Middle frontal gyrus (tissue), 1 donor: Measurements from ENCODE around the gene PEMT.
A peak's percentile ranks its signal among the peaks of the same experiment; 100 is the strongest.

ENCODE experiments used
- DNase-seq: peaks from one replicate; pipeline ENCODE4 v3.0.0-alpha.2; 2015; ENCODE audit warnings: low spot score; ENCODE audit errors: extremely low spot score

PEMT gene

DNA sequence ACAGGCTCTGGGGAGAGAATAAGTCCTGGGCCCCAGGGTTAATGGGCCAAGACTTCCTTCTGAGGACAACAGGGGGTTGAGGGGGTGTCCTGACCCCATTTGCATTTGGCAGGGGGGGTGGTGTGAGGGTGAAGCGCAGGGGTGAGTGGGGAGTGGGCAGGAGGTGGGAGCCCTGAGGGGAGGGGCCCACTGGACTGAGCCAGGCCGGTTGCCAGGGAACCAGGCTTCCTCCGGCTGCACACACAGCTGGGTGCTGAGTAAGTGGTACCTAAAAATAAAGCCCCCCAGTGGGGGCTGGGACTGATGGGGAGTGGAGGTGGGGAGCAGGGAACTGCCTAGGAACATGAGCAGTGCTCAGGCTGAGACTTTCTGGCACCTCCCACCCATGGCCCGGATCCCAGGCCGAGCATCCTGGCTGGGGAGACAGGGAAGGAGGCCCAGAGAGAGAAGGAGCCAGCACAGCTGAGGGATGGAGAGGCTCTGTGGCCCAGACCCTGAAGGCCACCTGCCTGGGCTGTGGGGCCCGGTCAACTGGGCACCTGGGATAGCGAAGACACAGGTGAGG is 87.9 kb downstream of the PEMT start:
- DNase-seq: peak; percentile 69

DNA sequence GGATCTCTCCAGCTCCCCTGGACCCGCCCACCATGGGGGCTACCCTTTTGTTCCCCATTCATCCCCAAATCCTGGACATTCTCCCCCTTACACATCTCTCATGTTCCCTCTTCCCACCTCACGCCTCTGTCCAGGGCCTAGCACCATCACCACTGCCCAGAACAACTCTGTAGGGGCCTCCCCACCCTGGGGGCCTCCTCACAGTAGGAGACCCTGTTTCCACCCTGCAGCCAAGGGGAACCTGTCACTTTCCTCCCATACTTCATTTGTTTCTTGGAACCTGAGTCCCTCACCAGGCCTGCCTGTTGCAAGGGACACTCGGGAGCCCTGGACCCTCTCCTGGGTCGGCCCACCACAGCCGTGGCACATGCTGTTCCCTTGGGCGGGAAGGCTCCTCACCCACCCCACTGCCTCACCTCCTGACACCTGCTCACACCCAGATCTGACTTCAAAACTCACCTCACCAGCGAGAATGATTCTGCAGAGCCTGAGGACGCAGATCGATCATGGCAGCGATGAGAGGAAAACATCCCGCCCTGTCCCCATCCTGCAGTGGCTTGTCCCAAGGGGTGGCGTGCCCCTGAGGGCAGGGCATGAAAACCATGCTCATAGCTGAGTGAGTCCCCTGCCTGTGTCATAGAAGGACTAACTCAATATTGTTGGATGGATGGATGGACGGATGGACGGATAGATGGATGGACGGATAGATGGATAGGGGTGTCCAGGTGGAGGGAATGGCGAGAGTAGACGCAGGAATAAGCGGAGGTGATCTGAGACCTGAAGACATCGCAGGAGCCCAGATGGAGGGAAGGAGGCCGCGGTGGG is 88.6 kb downstream of the PEMT start:
- no peak for DNase-seq

DNA sequence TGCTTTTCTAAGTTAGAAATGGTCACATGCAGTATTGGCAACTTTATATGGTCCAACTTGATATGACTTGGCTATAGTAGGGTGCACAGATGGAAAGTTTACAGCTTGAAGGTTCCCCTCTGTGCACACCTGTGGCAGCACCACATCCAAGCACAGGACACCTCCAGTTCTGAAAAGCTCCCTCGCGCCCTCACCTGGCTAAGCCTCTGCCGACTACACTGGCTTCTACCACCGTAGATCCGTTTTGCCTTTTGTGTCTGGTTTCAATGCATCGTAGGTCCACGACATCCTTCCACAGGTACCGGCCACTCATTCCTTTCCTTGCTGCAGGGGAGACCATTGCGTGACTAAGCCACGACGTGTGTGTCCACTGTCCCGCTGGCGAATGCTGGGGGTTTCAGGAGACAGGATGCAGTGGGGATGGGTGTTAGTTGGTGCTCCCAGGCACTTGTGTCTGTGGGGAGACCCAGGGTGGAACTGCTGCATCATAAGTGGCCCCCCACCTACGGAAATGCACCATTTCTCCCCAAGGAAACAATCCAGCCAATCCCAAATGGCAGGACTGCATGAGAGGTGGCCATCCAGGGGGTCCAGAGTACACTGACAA is 90.4 kb downstream of the PEMT start:
- no peak for DNase-seq

DNA sequence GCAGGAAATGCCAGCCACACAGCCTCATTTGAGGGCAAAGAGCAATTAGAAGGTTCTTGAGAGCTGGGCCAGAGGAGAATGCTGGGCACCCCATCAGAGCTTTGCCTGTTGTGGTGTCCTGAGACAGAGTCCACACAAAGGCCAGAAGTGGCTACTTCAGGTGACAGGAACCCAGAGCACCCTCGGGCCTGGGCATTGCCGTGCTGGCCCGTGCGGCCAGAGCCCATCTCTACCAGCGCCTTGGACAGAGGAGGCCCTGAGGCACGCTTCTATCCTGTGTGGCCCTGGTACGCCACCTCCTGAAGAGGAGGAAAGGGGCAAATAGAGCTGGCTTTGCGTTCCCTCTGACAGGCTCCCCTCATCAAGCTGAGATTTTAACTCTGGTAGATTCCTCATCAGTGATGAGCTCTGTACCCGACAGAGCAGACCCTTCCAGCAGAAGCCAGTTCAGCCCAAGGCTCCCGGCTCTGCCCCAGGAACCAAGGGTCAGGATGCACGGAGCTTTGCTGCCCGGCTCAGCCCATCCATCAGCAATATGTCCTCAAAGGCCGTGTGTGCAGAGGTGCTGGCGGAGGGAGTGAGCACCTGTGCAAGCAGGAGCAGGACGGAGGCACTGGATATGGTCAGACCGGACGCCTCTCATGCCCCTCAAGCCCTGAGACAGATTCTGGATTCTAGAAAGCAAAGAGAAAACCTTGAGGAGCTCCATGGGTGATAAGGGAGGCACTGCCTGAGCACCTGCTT is 91.9 kb downstream of the PEMT start:
- no peak for DNase-seq

DNA sequence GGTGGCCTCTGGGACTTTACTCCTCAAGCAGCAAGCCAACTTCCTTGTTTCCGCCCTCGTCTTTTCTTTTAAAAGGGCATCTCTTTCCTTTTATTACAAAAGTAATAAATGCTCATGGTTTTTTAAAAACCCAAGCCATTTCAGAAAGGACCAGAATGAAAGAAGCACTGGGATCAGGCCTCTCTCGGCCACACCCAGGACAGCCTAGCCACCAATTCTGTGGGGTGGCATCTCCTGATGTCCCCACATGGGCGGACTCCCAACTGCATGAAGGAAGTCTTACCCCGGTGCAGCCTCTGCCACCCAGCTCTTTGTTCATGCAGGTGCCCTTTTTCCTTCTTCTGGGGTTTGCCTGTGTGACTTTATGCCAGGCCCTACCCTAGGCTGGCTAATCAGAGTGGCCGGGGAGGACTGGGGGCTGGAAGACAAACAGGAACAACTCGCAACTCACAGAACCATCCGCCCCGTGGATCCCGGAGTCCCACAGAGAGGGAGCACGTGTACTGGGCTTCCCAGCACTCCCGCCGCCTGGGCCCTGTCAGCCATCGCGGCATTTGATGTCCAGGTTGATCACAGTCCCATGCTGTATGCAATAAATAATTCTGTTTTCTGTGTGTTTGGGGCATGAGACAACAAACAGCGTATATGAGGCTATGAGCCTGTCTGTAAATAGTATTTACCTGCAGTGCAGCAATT is 92.8 kb downstream of the PEMT start:
- no peak for DNase-seq

DNA sequence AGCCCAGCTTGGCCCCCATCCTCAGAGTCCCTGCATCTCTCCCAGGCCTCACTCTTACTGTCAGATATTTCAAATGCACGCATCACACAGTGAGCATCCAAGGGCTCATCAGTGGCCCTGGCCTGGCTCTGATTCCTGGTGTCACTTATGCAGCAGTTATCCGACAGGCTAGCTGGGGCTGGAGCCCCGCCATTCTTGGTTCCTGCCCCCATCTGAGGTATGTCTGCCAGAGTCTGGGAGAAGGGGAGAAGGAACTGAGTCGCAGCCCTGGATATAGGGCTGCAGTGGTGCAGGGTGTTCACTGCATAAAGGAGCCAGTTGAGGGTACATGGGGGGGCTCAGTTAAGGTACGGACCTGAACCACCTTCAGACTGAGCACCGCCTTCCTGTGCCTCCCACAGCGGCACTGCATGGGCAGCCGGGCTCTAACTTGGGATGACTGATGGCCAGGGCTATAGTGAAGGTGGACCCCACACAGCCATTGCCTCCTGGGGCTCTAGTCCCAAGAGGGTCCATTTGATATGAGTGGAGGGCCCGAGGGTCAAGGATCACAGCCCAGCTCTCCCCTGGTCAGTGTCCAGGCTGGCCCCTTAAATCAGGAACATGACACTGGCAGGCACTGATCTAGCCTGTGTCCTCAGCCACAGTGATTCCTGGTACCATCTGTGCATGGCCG is 93.5 kb downstream of the PEMT start:
- DNase-seq: no peak

DNA sequence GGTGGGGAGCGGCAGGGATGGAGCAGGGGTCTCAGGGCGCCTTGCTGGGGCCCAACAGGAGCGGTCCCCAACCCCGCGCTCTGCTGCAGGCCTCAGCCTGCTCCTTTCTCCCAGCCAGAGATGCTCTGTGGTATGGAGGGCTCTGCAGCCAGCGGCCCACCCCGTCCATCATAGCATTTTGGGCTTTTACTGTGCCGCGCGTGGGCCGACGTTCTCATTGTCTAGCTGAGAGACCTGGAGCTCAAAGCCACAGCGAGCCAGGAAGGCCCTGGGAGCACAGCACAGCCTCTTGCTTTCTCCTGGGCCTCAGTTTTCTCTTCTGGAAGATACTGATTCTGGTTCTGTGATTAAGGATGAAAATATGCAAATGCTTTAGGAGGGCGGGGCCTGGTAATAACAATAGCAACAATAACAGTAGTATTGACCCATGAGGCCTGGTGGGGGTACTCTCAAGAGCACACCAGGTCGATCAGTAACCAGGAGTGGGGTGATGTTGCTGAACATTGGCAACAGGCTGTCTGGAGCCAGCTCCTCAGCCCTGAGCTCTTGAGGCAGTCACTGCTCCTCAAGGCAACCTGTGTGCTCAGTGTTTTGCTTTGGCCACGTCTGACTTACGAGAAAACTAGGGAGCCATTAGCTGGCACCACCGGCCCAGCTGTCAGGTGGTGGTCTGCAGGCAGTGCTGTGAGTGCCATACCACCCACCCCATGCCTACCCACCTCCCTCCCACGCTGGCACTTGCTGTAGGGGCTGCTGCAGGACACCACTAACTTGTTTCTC is 94.3 kb downstream of the PEMT start:
- no peak for DNase-seq

DNA sequence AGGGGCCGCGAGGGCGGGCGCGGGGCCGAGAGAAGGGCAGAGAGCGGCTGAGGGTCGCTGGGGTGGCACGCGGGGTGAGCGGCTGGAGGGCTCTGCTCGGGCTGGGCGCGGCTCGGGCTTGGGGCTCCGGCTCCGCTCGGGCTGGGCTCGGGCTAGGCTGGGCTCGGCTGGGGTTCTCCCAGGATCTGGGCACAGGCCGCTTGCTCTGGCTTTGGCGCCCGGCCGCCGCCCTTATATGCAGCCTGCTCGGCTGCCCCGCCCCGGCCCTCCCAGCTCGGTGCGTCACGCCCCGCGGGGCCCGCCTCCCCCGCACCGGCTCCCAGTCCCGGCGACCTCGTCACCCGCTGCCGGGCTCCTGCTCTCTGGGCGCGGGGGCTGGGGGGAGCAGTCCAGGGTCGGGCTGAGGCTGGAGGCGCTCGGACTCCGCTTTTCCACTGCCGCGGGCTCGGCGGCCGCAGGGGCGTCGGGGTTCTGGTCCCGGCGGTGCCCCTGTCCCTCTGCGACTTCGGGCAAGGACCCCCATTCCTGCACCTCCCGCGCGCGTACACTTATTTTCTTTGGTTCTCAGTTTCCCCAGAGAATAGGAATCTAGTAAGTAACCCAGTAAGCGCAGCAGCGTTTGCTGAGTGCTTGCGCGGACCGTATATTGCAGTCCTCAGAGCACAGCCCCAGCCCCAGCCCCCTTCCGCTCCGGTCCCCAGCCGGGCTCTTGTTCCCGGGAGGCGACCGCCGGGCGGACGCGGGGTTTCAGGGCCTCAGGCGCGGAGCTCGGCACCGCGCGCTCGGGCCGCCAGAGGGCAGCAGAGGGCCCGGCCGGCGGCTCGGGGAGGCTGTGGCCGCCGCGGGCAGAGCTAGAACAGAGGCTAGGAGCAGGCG is 95.1 kb downstream of the PEMT start, which contains the start of gene RASD1:
TSS of gene RASD1 (minus strand) at position 207 of the 876 bp plus-strand sequence. CDS start 214 bp downstream, outside the sequence.
- peak; percentile 80 for DNase-seq

DNA sequence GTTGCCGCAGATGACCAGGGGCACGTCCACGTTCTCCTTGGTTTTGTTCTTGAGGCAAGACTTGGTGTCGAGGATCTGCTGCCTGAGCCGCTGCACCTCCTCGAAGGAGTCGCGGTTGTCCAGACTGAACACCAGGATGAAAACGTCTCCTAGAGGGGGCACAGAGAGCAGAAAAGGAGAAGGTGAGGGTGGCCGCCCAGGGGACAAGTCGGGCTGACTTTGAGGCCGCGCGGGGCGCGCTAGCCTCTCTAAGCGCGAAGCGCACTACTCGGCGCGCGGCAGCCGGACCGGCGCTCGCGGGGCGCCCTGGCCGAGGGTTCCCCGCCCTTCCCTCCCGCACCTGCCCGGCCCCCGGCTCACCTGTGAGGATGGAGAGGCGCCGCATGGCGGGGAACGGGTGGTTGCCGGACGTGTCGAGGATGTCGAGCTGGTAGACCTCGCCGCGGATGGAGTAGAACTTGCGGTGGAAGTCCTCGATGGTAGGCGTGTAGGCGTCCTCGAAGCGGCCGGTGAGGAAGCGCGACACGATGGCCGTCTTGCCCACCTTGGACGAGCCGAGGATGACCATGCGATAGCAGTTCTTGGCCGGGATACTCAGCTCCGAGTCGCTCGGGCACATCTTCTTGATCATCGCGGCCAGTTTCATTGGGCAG is 95.8 kb downstream of the PEMT start:
- no peak for DNase-seq

DNA sequence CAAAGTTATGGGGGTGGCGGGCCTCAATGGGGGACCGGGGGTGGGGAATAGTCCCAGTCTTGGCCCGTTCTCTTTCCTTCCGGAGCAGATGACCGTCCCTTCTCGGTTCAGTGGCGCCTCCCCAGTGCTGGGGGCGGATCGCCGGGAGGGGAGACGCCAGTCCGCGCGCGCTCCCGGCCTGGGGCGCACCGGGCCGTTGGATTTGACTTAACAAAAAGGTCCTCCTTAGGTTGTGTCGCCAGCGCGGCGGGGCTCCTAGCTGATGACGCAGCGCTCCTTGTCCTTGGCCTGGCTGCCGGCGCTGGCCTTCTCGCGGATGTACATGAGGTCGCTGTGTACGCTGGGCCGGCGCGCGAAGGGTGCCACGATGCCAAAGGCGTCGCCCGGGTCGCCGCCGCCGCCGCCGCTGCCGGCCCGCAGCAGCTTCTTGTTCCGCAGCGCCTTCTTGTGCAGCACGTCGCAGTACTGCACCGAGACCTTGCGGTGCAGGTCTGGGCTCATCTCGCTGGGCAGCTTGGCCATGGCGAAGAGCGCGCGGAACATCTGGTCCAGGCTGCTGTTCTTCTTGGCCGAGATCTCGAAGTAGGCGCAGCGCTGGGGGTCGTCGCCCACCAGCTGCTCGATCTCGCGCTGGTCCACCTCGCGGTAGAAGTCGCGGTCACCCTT is 96.5 kb downstream of the PEMT start:
- DNase-seq: no peak

DNA sequence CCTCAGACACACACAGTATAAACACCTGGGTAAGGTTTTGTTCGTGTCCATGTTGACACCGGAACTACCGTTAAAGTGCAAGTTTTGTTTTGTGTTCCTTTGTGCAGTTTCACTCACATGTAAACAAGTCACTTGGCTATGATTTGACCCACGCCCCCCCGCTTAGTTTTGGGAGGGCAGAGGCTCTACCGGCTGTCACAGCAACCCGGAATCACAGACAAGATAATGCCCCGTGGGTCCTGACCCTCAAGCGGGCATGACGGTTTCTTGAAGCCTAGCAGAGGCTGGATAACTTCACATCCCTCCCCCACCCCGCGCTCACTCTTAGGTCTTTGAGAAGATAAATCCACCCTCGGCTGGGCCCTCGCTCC is 97.0 kb downstream of the PEMT start:
- DNase-seq: no peak

DNA sequence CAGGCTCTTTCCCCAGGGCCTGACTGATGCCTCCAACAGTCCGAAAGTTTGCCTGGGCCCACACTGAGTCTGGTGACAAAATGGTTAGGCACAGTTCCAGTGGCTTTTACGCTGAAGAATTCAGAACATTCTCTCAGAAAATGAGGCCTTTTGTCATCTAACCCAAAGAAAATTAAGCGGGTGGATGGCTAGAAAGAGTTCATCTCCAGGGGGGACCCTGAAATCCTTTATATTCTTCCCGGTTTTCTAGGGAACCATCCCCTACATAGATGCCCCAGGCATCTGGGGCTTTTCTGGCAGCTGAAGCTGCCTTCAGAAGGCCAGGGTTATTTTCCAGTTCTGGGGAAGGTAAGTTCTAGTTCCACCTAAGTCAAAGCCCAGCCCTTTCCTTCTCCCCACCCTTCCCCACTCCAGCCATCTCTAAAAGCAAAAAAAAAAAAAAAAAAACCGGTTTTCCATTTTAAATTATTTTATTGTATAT is 97.5 kb downstream of the PEMT start:
- no peak for DNase-seq

DNA sequence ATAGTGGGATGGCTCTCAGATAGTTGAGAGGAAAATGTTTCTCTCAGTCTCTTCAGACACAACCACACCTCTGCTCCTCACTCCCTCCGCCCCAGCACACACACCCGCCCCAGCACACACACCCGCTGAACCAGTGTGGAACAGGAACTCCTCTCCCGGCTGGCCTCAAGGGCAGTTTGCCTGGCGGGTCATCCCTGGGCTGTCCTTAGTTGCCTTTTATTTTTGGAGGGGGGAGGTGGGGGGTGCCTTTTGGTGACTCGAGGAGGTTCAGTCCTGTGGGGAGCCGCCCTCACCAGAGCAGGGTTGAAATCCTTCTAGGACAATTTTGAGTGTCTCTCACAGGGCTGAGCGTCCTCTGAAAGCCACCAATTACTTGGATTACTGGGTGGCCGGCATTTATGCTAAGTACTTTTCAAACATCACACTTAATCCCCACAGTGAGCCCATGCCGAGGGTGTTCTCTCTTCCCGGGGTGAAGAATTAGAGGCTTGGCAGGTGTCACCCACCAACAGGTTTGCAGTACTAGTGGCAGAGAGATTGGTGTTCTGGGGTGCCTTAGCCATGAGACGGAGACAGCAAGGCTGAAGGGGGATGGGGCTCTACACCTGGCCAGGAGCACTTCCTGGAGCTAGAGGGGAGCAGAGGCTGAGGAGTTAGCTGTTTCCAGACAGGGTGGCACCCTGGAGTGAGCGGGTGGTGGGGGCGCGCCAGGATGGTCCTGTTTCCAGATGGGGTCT is 98.1 kb downstream of the PEMT start:
- DNase-seq: no peak

DNA sequence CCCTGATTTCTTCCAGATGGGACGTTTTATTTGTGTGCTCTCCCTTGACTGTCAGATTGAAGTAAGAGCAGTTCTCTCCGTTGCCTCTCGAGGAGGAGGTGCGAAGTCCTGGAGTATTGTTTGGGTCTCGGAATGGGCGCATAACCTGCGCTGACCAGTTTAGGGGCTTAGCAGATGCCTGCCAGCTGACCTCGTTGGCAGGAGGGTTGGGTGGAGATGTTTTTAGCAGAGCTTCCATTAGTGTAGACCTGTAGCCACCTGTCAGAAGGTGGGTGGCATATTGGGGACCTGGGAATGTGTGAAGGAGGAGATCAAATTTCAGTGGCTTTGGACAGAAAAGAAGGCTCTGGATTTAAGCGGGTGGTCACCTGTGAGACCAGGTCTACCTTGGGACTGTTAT is 98.9 kb downstream of the PEMT start:
- no peak for DNase-seq

DNA sequence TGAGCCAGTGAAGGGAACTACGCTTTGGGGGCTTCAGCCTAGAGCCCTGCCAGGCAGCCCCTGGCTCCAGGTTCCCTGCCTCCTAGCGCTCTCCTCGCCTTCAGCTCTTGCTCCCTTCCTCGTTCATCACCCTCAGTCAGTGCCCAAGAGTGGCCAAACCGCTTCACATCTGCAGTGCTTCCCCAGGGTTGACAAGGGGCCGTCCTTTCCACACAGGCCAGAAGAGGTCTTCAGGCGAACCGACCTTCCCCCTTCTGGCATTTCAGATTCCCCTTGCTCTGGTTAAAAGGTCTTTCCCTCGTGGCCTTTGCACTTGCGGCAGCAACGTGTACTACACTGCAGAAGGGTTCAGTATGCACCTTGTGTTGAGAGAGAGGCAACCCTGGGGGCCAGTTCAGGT is 99.4 kb downstream of the PEMT start:
- DNase-seq: no peak

DNA sequence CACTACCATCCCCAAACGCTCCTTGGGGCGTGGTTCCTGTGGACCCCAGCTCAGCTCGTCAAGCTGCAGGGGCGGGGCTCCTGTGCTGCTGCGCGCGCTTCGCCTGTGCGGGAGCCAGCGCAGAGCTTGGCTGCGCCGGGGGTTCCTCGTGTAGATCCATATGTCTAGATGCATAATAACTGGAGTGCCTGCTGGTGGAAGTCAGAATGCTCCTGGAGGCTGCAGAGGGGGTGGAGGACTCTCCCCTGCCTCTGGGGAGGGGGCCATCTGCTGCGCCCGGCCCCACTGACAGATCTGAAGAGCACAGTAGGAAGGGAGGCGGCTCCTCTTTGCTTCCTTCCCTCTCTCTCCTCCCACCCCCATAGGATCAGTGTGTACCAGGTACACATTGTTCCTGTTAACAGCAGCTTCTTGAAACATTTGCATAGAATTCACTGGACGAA is 99.9 kb downstream of the PEMT start:
- DNase-seq: no peak

DNA sequence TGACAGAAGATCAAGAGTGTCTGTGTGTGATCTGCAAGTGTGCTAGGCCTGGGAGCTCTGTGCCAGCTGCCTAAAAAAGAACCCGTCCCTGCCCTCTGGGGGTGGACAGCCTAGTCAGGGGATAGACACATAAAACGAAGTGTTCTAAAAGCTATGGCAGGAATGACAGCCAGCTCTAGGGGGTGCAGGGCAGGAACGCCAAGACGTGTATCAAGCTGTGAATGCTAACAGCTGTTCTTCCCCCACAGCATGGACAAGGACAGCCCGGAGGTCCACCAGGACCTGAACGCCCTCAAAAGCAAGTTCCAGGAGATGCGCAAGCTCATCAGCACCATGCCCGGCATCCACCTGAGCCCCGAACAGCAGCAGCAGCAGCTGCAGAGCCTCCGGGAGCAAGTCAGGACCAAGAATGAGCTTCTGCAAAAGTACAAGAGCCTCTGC is 100.5 kb downstream of the PEMT start:
- DNase-seq: no peak
